Left ventricle myocardium inferior (tissue), 1 donor: Measurements from ENCODE around the gene ARL8A. TPM values are rescaled to one million over a fixed set of nuclear protein-coding genes. Genes with fewer than 3 reads are reported as not detected.

Source experiments
- DNase-seq: peaks from one replicate; pipeline ENCODE4 v3.0.0-alpha.2; 2020
- H3K27ac ChIP-seq: fragments of 200-600 bp; replicated peaks from 2 replicates; pipeline ENCODE4 v1.8.0; 2021
- H3K27me3 ChIP-seq: fragments of 200-600 bp; 2 replicates; pipeline ENCODE4 v1.8.0; 2021; ENCODE audit warnings: low read depth
- H3K36me3 ChIP-seq: fragments of 200-600 bp; 2 replicates; pipeline ENCODE4 v1.8.0; 2021
- H3K4me1 ChIP-seq: fragments of 200-600 bp; 2 replicates; pipeline ENCODE4 v1.8.0; 2021
- H3K4me3 ChIP-seq: fragments of 200-600 bp; 2 replicates; pipeline ENCODE4 v1.8.0; 2021; ENCODE audit warnings: mild to moderate bottlenecking, moderate library complexity
- H3K9me3 ChIP-seq: fragments of 200-600 bp; replicated peaks from 2 replicates; pipeline ENCODE4 v1.8.0; 2021
- intact Hi-C: fragments of 100-400 bp; cut with micrococcal nuclease; formaldehyde crosslinking; loops from one replicate; pipeline ENCODE4 v1.11.0; 2022
- total RNA-seq: library from RNA; stranded (reverse); fragmentation: NEBNext Ultra II Directional; extraction: Animal tissue kit (Norgen Biotek cat#: 25700); gene quantifications from one replicate; pipeline ENCODE4 v1.2.1, GENCODE V29; 2021
- TF ChIP-seq, protein P1 (sequence below): fragments of 200-600 bp; IDR thresholded peaks from 2 replicates; pipeline ENCODE4 v1.8.0; 2021; ENCODE audit warnings: antibody characterized with exemption, mild to moderate bottlenecking, borderline replicate concordance
- donor health status: DM: no; HTN: yes; CAD: no; lungs with severe emphysema.

Gene ARL8A
- total RNA-seq, 1 donor from 2014 or later, result 64.7 TPM

DNA sequence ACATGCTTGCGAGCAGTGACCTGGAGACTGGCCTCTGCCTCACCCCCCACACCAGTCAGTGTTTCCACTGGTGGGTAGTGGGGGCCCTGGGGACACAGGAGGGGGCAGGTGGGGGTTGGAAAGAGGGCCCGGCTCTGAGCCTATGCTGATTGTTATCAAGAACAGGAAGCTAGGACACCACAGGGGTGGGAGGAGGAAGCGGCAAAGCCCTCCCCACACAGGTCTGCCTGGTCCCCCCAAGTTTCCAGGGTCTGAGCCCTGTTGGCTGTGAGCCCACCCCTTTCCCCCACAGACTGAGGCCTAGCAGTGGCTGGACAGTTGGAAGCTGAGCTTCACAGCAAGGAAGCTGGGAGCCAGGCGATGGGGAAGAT is 17.5 kb upstream of the ARL8A start:
- DNase-seq, result no peak
- intact Hi-C loops, result no loop called here
- TF ChIP-seq, protein P1, sequence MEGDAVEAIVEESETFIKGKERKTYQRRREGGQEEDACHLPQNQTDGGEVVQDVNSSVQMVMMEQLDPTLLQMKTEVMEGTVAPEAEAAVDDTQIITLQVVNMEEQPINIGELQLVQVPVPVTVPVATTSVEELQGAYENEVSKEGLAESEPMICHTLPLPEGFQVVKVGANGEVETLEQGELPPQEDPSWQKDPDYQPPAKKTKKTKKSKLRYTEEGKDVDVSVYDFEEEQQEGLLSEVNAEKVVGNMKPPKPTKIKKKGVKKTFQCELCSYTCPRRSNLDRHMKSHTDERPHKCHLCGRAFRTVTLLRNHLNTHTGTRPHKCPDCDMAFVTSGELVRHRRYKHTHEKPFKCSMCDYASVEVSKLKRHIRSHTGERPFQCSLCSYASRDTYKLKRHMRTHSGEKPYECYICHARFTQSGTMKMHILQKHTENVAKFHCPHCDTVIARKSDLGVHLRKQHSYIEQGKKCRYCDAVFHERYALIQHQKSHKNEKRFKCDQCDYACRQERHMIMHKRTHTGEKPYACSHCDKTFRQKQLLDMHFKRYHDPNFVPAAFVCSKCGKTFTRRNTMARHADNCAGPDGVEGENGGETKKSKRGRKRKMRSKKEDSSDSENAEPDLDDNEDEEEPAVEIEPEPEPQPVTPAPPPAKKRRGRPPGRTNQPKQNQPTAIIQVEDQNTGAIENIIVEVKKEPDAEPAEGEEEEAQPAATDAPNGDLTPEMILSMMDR, result no peak
- no peaks in the 10 kb centered on the region for H3K4me1 ChIP-seq
- H3K4me3 ChIP-seq, result no peak overlapping the region
- no peaks in the 10 kb centered on the region for H3K27me3 ChIP-seq
- no peaks in the 10 kb centered on the region for H3K36me3 ChIP-seq
- no peaks in the 10 kb centered on the region for H3K9me3 ChIP-seq
- no peak overlapping the region for H3K27ac ChIP-seq

DNA sequence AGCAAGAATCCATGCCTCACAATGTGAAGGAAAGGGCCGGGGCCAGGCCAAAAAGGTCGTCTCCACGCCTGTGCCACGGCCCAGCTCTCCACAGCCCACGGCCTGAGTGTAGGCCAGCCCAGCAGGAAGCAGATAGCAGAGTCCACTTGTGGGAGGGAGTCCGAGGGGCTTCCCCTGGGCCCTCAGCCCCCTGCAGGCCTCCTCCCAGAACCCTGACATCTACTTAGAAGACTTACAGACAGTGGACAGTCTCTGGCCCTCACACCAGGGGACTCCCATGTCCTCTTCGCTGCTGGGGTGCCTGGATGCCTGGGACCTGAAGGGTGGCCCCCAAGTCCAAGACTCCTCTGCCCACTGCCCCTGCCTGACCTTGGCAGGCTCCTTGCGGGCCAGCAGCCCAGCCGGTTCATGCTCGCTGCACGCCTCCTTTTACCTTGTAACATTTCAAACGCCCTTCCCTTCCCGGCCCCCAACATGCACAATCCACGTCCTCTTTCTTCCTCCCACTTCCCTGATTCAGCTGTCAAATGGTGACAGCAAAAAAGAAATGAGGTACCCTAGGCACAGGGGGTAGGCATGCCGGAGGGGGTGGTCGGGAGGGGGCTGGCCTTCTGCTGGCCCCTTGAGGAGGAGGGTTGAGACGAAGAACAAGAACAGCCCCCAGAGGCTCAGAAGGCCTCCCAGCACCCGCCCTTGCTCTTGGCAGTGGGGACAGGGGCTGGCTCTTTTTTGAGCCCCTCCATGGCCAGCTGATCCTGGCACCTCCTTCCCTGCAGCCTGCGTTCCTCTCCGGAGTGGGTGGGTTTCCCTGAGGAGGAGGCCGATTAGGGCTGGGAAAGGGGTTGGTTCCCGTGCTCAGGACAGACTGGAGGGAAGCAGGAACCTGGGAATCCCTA is 16.9 kb upstream of the ARL8A start:
- Histone ChIP-seq H3K4me1 (no peaks in the 10 kb centered on the region), H3K36me3 (no peaks in the 10 kb centered on the region), H3K27me3 (no peaks in the 10 kb centered on the region), H3K4me3 (no peak overlapping the region), H3K9me3 (no peaks in the 10 kb centered on the region), H3K27ac (no peak overlapping the region)
- TF ChIP-seq, protein P1, result no peak
- DNase-seq, result no peak
- intact Hi-C loops, result no loop called here

DNA sequence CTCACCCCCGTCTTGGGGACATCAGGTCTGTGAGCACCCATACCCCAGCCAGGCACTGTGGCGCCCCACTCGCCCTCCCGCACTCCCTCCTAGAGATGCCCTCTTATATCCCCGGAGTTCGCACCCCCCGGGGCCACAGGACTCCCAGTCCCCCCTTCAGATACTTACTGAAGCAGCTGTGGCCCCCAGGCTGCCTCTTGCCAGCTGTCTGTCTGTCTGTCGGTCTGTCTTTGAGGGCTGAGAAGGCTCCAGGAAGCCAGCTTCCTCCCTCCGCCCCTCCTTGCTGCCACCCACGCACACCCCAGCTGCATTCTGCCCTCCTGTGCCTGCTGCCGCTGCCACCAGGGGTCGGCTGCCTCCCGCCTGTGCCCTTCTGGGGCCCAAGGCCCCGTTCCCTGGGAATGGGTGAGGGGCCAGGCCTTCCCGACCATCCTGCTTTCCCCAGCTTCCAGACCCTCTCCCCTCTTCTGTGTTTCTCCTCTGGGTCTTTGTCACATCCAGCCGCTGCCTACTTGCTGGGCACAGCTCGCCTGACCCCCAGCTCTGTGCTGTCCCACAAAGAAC is 15.9 kb upstream of the ARL8A start, which contains the start of gene PTPN7:
PTPN7 (minus strand) TSS at position 226 of the 564 bp plus-strand sequence. CDS start 1,200 bp downstream, outside the sequence.
- H3K4me1 ChIP-seq, result peaks cover 2% of the 10 kb centered on the region
- no peaks in the 10 kb centered on the region for H3K9me3 ChIP-seq
- DNase-seq, result no peak
- intact Hi-C loops, result no loop called here
- TF ChIP-seq, protein P1, result no peak
- H3K4me3 ChIP-seq, result peak within 1 kb of the TSS; percentile 29
- no peaks in the 10 kb centered on the region for H3K36me3 ChIP-seq
- H3K27me3 ChIP-seq, result no peaks in the 10 kb centered on the region
- no peak within 1 kb of the TSS for H3K27ac ChIP-seq

DNA sequence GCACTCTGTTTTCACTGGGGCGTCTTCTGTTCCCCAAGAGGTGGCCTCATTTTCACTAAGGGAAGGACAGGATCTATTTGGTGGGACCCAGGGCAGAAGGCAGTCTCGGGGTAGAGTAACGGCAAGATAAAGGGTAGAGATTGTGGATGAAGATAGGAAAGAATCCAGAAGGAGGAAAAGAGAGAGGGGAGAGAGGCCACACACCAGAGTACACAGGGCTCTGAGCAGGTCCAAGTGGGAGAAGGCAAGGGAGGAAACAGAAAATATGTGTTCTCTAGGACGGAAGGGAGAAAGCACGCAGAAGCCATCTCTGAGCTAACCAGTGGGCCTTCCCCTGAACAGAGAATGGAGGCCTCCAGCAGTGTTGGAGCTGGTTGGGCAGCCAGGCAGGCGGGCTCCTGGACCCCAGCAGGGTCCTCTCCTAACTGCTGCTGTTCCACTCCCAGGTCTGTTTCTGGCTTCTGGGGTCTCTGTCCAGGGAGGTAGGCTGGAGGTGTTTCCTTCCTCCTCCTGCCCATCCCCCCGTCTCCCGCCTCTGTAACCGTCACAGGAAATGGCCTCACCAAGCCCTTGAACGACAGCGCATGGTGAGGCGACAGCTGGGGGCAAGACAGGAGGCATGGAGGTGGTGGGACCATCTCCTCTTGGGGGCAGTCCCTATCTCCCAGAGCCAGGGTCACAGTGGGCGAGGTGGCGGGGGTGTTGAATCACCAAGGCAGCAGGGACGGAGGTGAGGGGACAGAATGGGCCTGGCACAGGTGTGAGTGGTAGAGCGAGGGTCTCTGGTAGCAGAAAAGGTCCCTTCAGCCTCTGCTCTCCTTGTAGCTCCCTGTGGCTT is 15.2 kb upstream of the ARL8A start:
- Histone ChIP-seq H3K27ac (no peak overlapping the region), H3K27me3 (no peaks in the 10 kb centered on the region), H3K4me1 (peaks cover 9% of the 10 kb centered on the region), H3K36me3 (no peaks in the 10 kb centered on the region), H3K4me3 (peak overlapping the region; percentile 29), H3K9me3 (no peaks in the 10 kb centered on the region)
- TF ChIP-seq, protein P1, result no peak
- DNase-seq, result no peak
- intact Hi-C loops, result no loop called here

DNA sequence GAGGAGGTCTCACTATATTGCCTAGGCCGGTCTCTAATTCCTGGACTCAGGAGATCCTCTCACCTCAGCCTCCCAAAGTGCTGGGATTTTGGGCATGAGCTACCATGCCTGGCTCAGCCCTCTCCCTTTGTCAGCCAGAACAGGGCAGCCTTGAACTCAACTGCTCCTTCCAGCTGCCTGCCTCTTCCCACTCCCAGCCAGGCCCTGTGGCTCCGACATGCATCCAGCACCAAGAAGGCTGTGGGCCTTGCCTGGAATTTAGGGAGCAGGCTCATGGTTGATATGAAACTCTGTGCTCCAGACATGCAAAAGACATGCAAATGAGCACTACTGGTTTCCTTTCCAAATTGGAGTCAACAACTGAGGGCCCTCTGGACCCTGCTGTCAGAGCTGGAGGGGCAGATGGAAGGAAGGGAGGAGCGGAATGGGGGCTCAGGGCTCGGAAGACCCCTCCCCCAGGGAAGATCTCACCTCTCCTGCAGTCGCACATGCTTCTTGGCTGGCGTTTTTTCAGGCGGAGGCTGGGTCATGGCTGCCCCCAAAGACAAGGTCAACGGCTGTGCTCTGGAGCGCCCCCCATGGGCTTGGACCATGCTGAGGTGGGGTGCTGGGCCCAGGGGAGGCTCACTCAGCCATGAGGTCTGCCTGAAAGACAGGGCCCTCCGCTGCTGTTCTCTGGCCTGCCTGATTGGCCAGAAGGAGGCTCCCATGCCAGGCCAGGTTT is 14.4 kb upstream of the ARL8A start:
- no peak overlapping the region for H3K27ac ChIP-seq
- no peaks in the 10 kb centered on the region for H3K27me3 ChIP-seq
- H3K9me3 ChIP-seq, result no peaks in the 10 kb centered on the region
- no peak for DNase-seq
- peaks cover 11% of the 10 kb centered on the region for H3K4me1 ChIP-seq
- no peaks in the 10 kb centered on the region for H3K36me3 ChIP-seq
- intact Hi-C loops, result no loop called here
- H3K4me3 ChIP-seq, result no peak overlapping the region
- TF ChIP-seq, protein P1, result no peak
